ENCODE measurements around the gene ST14.

Gene ST14

DNA sequence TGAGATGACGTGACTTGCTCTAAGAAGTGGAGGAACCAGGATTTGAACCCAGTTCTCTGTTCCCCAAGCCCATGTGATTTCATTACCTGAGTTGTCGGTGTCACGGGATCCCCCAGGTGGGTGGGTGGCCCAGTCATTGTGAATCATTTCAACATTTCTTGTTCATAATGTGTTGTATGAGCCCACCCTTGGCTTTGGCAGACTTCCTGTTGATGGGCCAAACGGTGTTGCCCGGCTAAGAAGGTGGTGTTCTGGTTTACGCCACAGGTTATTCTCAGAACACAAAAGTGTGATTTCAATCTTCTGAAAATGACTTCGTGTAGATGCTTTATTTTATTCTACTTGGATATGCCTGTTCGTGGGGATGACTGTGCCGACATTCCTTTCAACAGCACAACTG is 21.6 kb upstream of the ST14 start:
- FAIRE-seq, result no peak

DNA sequence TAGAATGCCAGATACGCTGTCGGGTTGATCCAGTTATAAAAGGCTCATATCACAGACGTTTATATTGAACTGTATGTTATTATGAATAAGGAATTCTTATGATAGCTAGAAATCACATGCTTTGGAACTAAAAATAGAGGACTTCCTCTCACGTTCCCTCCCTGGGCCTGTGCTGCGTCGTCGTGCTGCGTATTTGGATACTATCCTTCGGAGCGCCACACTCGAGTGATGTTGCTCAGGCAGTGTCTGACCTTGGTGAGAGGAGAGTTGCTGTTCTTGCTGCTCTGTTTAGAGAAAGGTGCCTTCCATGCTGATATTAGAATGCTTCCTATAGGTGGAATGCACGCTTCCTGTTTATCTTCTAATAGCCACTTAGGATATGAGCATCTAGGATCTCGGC is 20.2 kb upstream of the ST14 start:
- no peak for FAIRE-seq

DNA sequence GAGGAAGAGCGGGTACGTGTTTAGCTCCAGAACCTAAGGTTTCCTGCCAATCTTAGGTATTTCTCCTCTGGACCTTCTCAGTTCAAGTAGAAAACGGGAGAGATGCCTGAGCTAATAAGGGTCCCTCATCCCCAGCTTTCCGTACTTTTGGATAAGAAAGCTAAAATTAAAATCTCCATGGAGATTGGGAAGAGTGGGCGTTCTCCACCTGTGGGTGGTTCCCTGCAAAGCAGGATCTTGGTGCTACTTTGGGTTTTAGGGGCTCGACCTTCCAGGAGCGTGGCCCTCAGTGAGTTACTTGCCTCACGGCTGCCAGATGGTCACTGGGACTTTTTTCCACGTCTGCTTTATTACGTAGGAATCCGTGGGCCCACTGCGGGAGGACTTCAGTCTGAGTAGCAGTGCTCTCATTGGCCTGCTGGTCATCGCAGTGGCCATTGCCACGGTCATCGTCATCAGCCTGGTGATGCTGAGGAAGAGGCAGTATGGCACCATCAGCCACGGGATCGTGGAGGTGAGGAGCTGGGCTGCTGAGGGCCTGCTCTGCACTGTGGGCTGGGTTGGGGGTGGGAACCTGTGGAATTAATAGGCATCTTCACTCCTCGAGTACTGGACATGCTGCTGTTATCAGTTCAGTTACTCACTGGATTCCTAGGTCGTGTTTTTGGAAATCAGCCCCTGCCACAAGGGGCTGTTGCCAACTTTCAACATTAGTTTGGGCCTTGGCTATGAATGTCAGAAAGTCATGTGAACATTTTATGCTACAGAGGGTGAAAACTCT is 17.8 kb upstream of the ST14 start:
- FAIRE-seq, result no peak

DNA sequence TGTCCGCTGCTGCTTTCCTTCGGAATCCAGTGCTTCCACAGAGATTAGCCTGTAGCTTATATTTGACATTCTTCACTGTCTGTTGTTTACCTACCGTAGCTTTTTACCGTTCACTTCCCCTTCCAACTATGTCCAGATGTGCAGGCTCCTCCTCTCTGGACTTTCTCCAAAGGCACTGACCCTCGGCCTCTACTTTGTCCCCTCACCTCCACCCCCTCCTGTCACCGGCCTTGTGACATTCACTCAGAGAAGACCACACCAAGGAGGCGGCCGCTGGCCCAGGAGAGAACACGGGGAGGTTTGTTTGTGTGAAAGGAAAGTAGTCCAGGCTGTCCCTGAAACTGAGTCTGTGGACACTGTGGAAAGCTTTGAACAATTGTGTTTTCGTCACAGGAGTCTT is 15.4 kb upstream of the ST14 start:
- FAIRE-seq, result no peak

DNA sequence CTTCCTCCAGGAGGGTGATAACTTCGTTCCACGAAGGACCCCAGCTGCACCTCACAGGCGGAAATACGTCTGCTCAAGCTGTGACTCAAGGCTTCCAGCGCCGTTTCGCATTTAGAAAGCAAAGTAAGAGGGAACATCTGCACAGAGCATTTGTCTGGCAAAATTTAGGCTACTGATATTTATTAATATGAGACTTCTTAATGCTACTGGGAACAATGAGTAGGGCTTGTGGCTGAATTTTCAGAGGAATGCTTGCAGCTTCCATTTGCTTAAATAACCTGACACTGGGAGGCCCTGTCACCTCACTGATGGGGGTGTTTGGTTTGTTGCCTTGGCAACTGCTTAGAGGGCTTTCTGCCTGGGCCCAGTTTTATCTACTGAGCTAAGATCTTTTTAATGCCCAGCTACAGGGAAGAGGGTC is 14.7 kb upstream of the ST14 start:
- FAIRE-seq, result no peak

DNA sequence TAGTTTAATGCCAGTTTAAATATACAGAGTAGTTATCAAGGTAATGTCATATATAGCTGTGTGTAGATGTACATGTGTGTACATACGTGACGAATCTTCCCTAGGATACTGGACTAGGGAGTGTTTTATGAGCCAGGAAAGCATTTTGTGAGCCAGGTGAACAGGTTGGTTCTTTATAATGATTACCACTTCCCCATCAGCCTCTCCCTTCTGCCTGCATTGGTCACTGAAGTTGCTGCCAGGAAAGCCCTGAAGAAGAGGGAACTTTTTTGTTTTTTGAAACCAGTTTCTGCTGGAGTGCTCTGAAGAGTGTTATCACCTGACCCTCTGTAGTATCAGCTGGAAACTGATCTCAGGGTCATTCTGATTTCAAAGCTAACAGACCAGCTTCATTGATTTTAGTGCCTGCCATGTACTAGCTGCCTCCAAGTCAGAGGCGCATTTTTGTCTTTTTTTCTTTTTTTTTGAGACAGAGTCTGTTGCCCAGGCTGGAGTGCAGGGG is 14.2 kb upstream of the ST14 start:
- FAIRE-seq, result no peak

DNA sequence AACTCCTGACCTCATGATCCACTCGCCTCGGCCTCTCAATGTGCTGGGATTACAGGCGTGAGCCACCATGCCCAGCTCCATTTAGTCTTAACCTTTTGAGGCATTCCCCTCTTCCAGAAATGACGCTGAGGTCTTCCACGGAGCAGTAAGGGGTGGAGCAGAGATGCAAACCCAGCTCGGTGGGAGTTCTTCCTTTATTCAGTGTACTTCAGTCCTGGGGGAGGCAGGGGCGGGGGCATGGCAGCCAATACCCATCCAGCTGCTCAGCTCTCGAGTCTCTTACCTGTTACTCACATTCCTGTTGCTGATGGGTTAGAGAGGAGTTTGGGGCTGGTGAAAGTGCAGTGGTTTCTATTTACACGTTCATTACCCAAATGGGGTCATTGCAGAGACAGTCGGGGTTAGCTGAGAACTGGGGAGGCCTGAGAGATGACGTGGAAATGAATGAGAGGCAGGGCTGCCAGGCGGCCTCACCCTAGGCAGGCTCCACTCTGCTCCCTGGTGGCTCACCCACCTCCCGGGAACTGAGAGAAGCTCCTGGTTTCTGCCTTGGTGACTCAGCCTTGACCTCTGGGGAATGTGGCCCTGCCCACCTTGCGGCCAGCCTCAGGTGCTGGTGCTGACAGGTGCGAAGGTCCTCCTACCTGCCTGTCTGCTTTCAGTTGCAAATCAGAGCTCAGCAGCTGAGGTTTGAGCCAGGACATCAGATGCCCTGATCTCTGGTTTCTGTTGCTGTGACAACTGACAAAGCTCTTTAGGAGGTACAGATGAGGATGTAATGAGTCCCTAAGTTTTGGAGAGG is 13.4 kb upstream of the ST14 start:
- no peak for FAIRE-seq

DNA sequence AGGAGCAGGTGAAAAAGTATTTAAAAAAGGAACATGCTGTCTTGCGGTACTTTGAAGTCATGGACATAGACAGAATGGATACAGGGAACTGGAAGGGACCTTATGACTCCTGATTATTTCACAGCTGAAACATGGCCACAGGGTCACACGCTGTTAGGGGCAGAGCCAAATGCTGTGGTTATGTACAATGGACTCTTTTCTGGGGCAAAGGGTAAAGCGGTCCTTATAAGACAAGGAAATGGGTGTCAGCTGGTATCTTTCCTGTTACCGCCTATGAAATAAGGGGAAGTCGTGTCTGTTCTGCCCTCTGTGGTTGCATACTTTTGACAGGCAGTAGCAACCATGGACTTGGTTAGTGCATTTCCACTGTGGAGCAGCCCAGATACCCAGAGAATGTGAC is 12.8 kb upstream of the ST14 start:
- FAIRE-seq, result no peak

DNA sequence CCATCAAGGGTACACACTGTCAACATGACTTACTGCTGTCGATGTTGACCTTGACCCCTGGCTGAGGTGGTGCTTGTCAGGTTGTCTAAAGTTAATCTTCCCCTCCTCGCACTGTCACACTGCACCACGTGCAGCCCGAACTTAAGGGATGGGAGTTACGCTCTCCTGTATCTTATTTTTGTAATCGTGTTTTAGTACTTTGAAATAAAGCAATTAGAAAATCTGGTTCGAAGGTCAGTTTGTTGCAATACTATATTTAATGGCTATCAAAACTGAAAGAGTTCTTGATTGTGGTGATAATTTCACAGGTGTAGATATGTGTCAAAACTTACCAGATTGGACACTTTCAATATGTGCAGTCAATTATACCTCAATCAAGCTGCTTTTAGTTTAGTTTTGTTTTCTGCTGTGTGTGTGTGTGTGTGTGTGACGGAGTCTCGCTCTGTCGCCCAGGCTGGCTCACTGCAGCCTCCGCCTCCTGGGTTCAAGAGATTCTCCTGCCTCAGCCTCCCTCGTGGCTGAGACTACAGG is 10.7 kb upstream of the ST14 start:
- no peak for FAIRE-seq

DNA sequence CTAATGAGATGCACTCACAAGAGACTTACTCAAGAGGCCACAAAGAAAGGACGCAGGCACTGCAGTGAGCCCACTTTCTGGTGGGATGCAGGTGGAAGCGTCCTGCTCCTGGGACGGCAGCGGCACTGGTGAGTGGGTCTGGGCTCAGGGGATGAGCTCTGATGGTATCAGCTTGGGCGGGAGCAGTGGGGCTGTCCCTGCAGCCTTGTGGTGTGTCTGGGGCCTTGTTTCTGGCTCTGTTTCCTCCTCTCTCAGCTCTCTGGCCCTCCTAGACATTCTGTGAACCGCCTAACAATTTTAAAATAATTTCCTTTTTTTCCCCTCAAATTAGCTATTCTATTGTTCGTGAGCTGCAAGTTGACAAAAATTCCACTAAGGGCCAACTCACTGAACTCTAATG is 8.8 kb upstream of the ST14 start:
- FAIRE-seq, result no peak

DNA sequence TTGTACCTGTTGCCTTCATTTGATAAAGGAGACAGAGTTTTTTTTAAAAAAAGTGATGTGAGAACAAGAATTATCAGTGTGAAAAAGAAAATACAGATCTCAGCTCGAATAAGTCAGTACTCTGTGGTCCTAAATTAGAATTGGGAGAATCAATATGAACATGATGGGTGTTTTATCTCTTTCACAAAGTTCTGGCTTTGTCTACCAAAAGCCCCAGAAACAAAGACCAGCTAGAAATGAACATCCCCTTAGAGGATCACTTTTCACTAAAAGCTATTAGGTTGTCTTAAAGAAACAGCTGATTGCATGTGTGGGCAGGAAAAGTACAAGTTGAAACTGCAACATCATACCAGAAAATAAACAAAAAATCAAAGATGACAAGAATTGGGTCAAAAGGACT is 8.4 kb upstream of the ST14 start:
- FAIRE-seq, result no peak

DNA sequence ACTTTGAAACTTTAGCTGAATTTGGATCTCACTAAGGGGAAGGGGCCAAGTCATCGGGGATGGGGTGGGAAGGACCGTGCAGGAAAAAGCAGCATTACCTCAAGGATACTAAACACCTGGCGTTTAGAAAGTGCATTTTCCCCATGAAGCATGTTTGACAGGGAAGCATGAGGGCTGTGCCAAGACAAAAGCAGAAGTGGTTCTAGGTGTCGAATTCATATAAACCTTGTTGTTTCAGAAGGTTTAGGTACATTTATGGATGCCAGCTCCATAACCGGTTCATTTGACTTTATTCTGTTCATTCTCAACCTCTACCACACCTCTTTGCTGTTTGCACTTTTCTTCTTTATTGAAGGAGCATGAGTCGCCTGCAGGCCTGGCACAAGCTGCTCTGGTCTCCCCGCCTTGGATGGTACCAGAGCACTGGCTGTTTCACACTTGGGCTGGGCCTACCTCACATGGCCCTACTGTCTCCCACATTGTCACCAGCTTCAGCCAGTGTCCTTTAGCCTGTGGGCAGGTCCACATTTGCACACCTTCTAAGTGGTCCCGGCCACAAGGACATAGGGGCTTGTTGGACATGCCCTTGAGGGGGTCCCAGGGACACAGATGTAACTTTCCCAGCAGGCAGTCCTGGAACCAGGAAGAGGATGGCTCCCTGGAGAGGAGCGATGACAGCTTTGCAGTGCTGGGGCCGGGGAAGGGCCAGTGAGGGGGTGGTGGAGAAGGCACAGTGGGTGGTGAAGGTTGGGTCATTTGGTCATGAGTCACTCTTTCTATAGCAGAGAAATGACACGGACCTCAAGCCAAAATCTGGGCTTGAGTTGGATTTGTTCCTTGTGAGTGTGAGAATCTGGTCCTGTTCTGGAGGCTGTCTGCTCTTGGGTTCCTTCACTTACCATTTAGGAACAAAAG is 3.2 kb upstream of the ST14 start:
- no peak for FAIRE-seq

DNA sequence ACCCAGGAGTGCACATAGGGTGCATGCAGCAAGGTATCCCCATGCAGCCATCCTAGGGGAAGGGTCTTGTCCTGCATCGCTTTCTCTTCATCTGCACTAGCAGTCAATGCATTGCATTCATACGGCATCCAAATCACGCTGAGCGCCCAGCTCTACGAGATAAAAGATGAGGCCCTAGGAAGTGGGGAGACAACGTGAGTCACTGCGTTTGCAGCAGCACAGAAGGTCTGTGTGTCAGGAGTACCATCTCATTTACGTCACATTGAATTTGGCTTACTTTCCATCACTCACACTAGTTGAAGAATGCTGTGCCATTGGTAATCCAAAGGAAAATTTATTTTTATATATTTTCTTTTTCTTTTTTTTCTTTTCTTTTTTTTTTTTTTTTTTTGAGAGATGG is 2.5 kb upstream of the ST14 start:
- no peak for FAIRE-seq

DNA sequence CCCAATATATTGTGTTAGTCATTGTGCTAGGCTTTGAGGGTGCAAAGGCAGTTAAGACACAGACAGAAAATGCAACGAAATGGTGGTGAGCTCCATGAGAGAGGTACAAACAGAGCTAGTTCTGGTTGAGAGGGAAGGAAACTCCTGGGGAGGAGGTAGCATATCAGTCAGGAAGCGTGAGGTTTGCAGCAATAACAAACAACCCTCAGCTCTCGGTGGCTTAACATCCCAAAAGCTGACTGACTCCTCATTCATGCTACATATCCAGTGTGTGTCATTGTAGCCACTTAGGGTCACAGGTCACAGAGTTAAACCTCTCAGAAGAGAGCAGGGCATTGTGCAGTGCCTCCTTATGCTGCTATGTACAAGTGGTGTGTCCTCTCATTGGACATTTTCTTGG is 1.7 kb upstream of the ST14 start:
- FAIRE-seq, result no peak

DNA sequence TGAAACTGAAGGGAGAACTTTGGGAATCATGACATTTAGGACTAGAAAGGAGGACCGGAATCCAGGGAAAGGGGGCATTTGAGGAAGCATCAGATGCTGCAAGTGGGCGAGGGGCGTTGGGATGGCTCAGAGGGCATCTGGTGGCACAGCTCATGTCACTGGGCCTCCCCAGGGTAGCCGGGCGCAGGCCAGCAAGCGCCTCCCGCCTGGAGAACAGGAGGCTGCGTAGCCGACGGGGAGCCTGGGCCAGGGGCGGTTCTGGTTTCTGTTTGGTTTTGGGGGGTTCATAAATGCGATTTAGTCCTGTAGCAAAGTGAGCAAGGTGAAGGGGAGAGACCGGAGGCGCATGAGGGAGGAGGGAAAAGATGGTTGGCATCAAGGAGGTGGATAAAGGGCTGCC is 443 bp upstream of the ST14 start:
- no peak for FAIRE-seq

DNA sequence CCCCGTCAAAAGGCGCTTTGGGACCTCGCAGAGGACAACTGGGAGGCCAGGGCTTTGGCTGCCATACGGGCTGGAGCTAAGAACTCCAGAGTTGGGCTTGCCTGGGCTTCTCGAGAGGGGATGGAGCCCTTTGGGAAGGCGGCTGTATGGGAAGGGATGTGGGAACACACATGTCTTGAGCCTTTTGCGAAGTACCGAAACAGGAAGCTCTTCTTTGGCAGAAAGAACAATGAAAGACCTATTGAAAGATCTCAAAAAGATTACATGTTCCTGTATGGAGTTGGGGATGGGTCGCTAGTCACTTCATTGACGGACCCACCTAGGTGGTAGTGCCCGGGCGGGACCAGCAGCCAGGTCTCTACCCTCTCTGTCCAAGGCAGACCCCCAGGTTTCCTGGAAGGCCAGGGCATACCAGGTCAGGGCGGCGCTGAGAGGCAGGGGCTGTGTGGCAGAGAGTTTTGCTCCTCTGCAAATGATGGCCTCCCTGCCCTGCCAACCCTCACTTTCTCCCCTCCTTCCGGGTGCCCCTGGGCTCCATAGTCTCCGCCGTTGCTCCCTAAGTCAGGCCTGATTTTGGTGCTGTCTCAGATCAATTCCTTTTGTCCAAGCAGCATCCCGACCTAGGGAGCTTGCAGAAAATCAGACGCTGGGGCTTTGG is 1.0 kb downstream of the ST14 start:
- no peak for FAIRE-seq

DNA sequence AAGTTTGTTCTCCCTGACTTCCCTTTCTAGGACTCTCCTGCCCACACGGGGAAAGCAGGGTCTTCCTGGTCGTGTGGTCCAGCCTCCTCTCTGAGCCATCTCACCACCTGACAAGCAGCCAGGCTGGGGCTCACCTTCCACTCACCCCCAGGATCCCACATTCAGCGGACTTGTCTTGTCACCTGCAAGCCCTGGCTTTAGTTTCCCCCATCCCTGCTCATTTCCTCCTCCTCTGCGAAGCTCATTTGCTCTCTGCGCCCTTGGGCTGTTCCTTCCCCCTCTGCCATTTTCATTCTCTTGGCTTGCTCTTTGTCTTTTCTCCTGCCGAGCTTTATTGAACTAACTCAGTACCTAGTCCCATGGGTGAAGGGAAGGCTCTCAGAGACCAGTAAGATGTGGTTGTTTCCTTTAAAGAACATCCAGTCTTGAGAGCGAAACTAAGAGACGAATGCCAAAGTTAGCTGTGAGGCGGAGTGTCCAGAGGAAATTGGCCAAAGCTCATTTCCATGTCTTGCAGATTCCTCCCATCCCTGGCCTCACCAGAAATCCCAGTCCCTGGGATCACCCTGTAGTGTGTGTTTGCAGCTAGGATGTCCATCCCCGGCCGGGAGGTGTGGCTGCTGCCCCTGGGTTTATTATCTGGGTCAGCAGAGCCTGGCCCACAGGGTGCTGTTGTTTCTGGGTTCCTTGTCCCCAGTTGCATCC is 2.0 kb downstream of the ST14 start:
- FAIRE-seq, result no peak

DNA sequence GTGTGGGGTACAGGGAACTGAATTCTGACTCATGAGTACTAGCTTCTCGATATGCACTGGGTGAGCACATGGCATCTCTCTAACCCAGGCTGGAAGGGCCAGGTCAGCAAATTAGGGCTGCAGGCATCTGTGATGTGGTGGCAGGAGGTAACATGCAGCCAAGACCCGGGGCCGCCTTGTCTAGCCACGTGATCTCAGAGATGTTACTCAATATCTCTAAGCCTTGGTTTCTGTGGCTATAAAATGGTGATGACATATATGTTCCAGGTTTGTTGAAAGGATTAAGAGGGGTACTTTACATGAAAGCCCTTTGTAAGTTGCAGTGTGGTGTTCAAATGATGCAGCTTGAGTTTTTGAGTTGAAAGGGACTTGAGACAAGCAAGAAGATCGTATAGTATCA is 3.2 kb downstream of the ST14 start:
- no peak for FAIRE-seq

DNA sequence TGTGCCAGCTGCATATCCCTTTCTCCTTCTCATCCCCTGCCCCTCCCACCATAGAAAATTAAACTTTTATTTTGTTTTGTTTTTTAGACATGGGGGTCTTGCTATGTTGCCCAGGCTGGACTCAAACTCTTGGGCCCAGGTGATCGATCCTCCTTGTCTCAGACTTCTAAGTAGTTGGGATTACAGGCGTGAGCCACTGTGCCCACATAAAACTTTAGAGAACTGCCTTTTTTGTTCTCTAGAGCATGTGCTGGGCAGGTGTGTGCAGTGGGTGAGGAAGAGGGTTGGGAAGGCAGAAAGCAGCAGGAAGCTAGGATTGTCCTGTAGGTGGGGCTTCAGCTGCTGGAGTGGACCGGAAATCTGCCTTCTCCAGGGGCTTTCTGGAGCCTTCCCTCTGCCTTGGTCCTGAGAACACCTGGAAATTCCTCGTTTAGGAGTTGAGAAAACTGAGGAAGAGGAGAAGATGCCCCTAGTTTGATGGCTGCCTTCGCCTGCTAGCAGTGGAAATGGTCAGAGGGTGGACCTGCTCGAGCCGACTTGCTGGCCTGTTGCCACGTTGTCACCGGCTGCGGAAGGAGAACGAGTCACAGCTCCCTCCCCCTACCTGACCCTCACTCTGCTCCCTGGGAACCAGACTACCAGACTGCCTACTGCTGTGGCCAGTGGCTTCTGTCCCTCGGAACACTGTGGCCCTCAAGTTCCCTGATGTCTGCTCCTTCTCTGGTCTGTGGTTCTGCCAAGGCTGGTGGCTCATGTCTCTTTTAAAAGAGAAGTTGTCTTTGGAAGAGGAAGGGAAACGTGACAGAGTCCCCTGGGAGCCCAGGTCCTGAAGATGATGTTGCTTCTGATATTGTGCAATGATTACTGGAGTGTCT is 4.0 kb downstream of the ST14 start:
- FAIRE-seq, result no peak

DNA sequence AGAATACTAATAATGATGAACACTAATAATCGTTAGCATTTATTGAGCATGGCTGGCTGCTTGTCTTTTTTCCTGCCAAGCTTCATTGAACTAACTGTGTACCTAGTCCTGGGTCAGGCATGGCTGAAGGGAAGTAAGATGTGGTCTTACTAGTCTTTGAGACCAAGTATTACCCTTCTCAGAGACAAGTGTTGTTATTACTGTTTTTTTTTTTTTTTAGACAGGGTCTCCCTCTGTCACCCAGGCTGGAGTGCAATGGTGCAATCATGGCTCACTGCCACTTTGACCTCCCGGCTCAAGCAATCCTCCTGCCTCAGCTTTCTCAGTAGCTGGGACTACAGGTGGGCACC is 4.6 kb downstream of the ST14 start:
- no peak for FAIRE-seq

All from TTC549 (cell line).